ENCODE measurements around the gene CCL17. TPM values are rescaled to one million over a fixed set of nuclear protein-coding genes. Genes with fewer than 3 reads are reported as not detected.

The CCL17 gene
- total RNA-seq, 1 donor, result not detected

GRCh38 chr16:57445510-57445909, 40.9 kb downstream of the CCL17 start:
- no peak overlapping the region for H3K4me3 ChIP-seq (ENCODE audit: low read depth, low read length)
- TF ChIP-seq, protein P1, sequence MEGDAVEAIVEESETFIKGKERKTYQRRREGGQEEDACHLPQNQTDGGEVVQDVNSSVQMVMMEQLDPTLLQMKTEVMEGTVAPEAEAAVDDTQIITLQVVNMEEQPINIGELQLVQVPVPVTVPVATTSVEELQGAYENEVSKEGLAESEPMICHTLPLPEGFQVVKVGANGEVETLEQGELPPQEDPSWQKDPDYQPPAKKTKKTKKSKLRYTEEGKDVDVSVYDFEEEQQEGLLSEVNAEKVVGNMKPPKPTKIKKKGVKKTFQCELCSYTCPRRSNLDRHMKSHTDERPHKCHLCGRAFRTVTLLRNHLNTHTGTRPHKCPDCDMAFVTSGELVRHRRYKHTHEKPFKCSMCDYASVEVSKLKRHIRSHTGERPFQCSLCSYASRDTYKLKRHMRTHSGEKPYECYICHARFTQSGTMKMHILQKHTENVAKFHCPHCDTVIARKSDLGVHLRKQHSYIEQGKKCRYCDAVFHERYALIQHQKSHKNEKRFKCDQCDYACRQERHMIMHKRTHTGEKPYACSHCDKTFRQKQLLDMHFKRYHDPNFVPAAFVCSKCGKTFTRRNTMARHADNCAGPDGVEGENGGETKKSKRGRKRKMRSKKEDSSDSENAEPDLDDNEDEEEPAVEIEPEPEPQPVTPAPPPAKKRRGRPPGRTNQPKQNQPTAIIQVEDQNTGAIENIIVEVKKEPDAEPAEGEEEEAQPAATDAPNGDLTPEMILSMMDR (IDR thresholded peaks at IDR 0.05; ENCODE audit: insufficient read depth, low read depth, low read length), result no peak
- DNase-seq (ENCODE audit: low read depth), result no peak

DNA sequence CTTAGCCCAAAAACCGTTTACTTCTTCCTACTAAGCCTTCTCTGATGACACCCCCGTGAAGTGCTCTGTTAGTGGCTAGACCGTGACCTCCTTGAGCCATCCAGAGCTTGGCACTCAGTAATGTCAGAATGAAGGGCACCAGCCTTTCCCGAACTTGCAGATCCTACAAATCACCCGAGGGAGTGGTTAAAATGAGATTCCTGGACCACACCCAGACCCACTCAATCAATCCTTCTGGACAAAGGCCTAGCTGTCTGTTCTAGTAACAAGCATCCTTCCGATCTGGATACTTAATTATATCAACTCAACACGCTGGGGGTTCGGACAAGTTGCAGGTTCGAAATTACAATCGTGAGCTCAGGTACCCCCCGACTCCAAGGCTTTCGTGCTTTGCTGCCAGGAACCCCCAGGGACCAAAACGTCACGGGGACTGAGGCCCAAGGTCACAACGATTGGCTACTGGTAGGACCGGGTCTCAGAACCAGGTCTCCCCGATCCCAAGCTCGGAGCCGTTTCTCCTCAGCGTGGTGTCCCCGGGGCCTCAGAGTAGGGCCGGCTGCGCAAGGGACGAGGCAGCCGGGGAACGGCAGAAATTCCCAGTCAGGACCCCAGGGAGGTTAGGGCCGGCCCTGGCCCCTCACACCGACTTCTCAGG, 42.1 kb downstream of the CCL17 start:
- peak overlapping the region; percentile 93 for H3K4me3 ChIP-seq (ENCODE audit: low read depth, low read length)
- TF ChIP-seq, protein P1 (IDR thresholded peaks at IDR 0.05; ENCODE audit: insufficient read depth, low read depth, low read length), result no peak
- DNase-seq (ENCODE audit: low read depth), result peak; percentile 17

GRCh38 chr16:57447186-57447962, 42.8 kb downstream of the CCL17 start, which contains the start of the genes CIAPIN1 and COQ9:
TSS of gene CIAPIN1 (minus strand) at chr16:57447385. CDS start at chr16:57440928, 6,457 bp downstream.
TSS of gene COQ9 (plus strand) at chr16:57447479. CDS start at chr16:57447506, 27 bp downstream.
- peak; percentile 93 for DNase-seq (ENCODE audit: low read depth)

GRCh38 chr16:57452021-57452420, 47.5 kb downstream of the CCL17 start:
- H3K4me3 ChIP-seq (ENCODE audit: low read depth, low read length), result no peak overlapping the region
- TF ChIP-seq, protein P1 (IDR thresholded peaks at IDR 0.05; ENCODE audit: insufficient read depth, low read depth, low read length), result no peak
- no peak for DNase-seq (ENCODE audit: low read depth)

More at GRCh38 chr16:57447186-57447962, 42.8 kb downstream of the CCL17 start, which contains the start of the genes CIAPIN1 and COQ9:
- TF ChIP-seq, protein P1 (IDR thresholded peaks at IDR 0.05; ENCODE audit: insufficient read depth, low read depth, low read length), result no peak
- peak within 1 kb of the TSS; percentile 93 for H3K4me3 ChIP-seq (ENCODE audit: low read depth, low read length)

GRCh38 chr16:57462209-57462977, 57.8 kb downstream of the CCL17 start, which contains the start of gene POLR2C:
TSS of gene POLR2C (plus strand) at chr16:57462679. CDS start at chr16:57462725, 46 bp downstream.
- H3K4me3 ChIP-seq (ENCODE audit: low read depth, low read length), result peak within 1 kb of the TSS; percentile 68
- DNase-seq (ENCODE audit: low read depth), result peak; percentile 89
- TF ChIP-seq, protein P1 (IDR thresholded peaks at IDR 0.05; ENCODE audit: insufficient read depth, low read depth, low read length), result peak; percentile 76

GRCh38 chr16:57462978-57463362, 58.4 kb downstream of the CCL17 start:
- H3K4me3 ChIP-seq (ENCODE audit: low read depth, low read length), result peak overlapping the region; percentile 68
- DNase-seq (ENCODE audit: low read depth), result no peak
- TF ChIP-seq, protein P1 (IDR thresholded peaks at IDR 0.05; ENCODE audit: insufficient read depth, low read depth, low read length), result no peak
